Measurements from ENCODE around the gene MSL2. TPM values are rescaled to one million over a fixed set of nuclear protein-coding genes. Genes with fewer than 3 reads are reported as not detected.

MSL2 gene
- total and polyA plus RNA-seq, 2 of the 4 experiments (the other 2 are of a cell fraction) = 7.1 to 13.6 TPM

GRCh38 chr3:136152176-136152843 lies 43.8 kb downstream of the MSL2 start:
- Histone ChIP-seq H3K4me2 (ENCODE audit: low read depth, low read length) (no peak overlapping the region), H2BK5ac (ENCODE audit: low read depth, low read length, poor library complexity, severe bottlenecking) (no peak overlapping the region), H4K8ac (ENCODE audit: low read depth in 2 of 2, low read length in 2 of 2) (no peak overlapping the region), H3K9ac (ENCODE audit: low read depth, low read length) (no peak overlapping the region), H2AFZ (replicated peaks; ENCODE audit: low read length, poor library complexity) (no peak overlapping the region), H3K27ac (ENCODE audit: insufficient read depth, low read length) (no peak overlapping the region), H3K18ac (ENCODE audit: low read depth, low read length) (no peak overlapping the region), H2AK9ac (replicated peaks; ENCODE audit: low read depth, low read length, poor library complexity) (no peak overlapping the region), H3K9me1 (ENCODE audit: insufficient read depth, low read length) (peaks cover 9% of the 10 kb centered on the region; the same call in 1 of the 2 replicates), H2BK20ac (ENCODE audit: low read depth, low read length) (no peak overlapping the region), H3K9me3 (ENCODE audit: control insufficient read depth, insufficient read depth, low read length) (no peaks in the 10 kb centered on the region), H4K20me1 (ENCODE audit: insufficient read depth, low read length) (peaks cover 79% of the 10 kb centered on the region), H3K27me3 (ENCODE audit: control insufficient read depth, insufficient read depth, low read length) (no peaks in the 10 kb centered on the region), H3K23ac (ENCODE audit: low read depth, low read length) (no peak overlapping the region), H3K14ac (replicated peaks; ENCODE audit: low read depth, low read length) (no peak overlapping the region), H3K79me1 (ENCODE audit: low read depth in 1 of 2, low read length in 2 of 2) (peaks cover 24 to 63% of the 10 kb centered on the region in 2 experiments), H2BK15ac (ENCODE audit: low read depth, low read length) (no peak overlapping the region), H3K4ac (ENCODE audit: low read depth, low read length) (no peak overlapping the region), H2AK5ac (ENCODE audit: low read depth, low read length) (no peak overlapping the region), H3K36me3 (ENCODE audit: control insufficient read depth, insufficient read depth, low read length) (peaks cover 13% of the 10 kb centered on the region), H3K56ac (ENCODE audit: extremely low read depth, insufficient read depth, low read length) (no peak overlapping the region), H2BK120ac (ENCODE audit: low read depth, low read length) (no peak overlapping the region), H3K4me1 (ENCODE audit: control insufficient read depth, insufficient read depth, low read length) (peaks cover 5% of the 10 kb centered on the region; the same call in 1 of the 2 replicates), H3K4me3 (ENCODE audit: insufficient read depth, low read depth, low read length) (no peak overlapping the region), H4K91ac (ENCODE audit: insufficient read depth, low read depth, low read length) (no peak overlapping the region), H4K5ac (ENCODE audit: low read depth, low read length) (no peak overlapping the region)
- TF ChIP-seq RFX5 (IDR thresholded peaks at IDR 0.05; ENCODE audit: low read depth, low read length) = no peak
- TF ChIP-seq CEBPB (IDR thresholded peaks at IDR 0.05; ENCODE audit: low read depth, low read length) = no peak
- no peak for TF ChIP-seq BHLHE40 (IDR thresholded peaks at IDR 0.05; ENCODE audit: low read depth, low read length)
- TF ChIP-seq ELK1 (IDR thresholded peaks at IDR 0.05; ENCODE audit: borderline replicate concordance, low read depth, low read length) = no peak
- DNase-seq (no peak), ATAC-seq (ENCODE audit: low read depth) (no peak)
- in situ Hi-C loops (cut with MboI; ENCODE audit: low sequenced_read_pairs) = no loop called here
- intact Hi-C loops (cut with micrococcal nuclease) = no loop called here
- ChIA-PET CTCF (no interaction called here), POLR2A (ENCODE audit: unreplicated experiment) (interaction anchor here (0.6 kb wide), 1 partner anchor 1936 kb away, joined by 4 read pairs; no protein-coding TSS in a partner anchor)
- no CpG with 5 or more reads among the region's 4 CpGs for WGBS, 2 experiments (ENCODE audit: extremely low coverage in 2 of 2, insufficient read length in 1 of 2)
- no TSS peak for BruUV-seq (replicated peaks)
- dilution Hi-C loops (cut with HindIII; ENCODE audit: low sequenced_read_pairs, unreplicated experiment) = no loop called here

Data from IMR-90 (cell line).